Thoracic aorta (tissue), 2 donors: ENCODE data around the gene CHRD. TPM values are rescaled to one million over a fixed set of nuclear protein-coding genes. Genes with fewer than 3 reads are reported as not detected.

Source experiments
- ATAC-seq: fragments of 150-250 bp; one replicate; pipeline ENCODE4 v1.8.0; 2017; ENCODE audit warnings: low read depth; ENCODE audit not compliant: insufficient number of reproducible peaks, low FRiP score
- DNase-seq: peaks from one replicate; pipeline ENCODE4 v3.0.0-alpha.2; 2020; ENCODE audit warnings: low spot score
- H3K27ac ChIP-seq, 2 donors: fragments of 200-600 bp; sonication (generic); 1 replicate in 1 of 2; 2 replicates in 1 of 2; pipeline ENCODE4 v1.5.1; 2016; ENCODE audit warnings: mild to moderate bottlenecking in 2 of 2, moderate library complexity in 2 of 2
- H3K27me3 ChIP-seq: fragments of 200-600 bp; sonication (generic); replicated peaks from 2 replicates; pipeline ENCODE4 v1.6.0; 2016; ENCODE audit warnings: mild to moderate bottlenecking; ENCODE audit not compliant: insufficient read depth
- H3K36me3 ChIP-seq: fragments of 200-600 bp; sonication (generic); one replicate; pipeline ENCODE4 v1.5.1; 2016
- H3K4me1 ChIP-seq, 2 donors: fragments of 200-600 bp; sonication (generic); 1 replicate in 1 of 2; 2 replicates in 1 of 2; pipeline versions ENCODE4 v1.5.1 to v1.6.0; 2016; ENCODE audit warnings: low read depth in 2 of 2, mild to moderate bottlenecking in 1 of 2; ENCODE audit not compliant: control insufficient read depth in 1 of 2
- H3K4me3 ChIP-seq: fragments of 200-600 bp; sonication (generic); 2 replicates; pipeline ENCODE4 v1.5.1; 2016; ENCODE audit warnings: mild to moderate bottlenecking
- H3K9me3 ChIP-seq: fragments of 200-600 bp; sonication (generic); 2 replicates; pipeline ENCODE4 v1.5.1; 2016
- CTCF ChIP-seq: fragments of 200-600 bp; sonication (generic); IDR thresholded peaks from one replicate; pipeline ENCODE4 v1.5.1; 2019; ENCODE audit warnings: antibody characterized with exemption
- total RNA-seq, 2 donors: library from RNA; depleted of rRNA; stranded (reverse); fragments of >200 nt; gene quantifications; one replicate each; pipeline versions ENCODE4 v1.1.0 to v1.2.3, GENCODE V29; 2016

Gene CHRD
- total RNA-seq, 2 donors from 2014 or later, result 19.5 to 21.7 TPM

DNA sequence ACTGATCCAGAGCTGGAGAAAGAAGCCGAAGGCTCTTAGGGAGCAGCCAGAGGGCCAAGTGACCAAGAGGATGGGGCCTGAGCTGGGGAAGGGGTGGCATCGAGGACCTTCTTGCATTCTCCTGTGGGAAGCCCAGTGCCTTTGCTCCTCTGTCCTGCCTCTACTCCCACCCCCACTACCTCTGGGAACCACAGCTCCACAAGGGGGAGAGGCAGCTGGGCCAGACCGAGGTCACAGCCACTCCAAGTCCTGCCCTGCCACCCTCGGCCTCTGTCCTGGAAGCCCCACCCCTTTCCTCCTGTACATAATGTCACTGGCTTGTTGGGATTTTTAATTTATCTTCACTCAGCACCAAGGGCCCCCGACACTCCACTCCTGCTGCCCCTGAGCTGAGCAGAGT lies 9.5 kb downstream of the CHRD start:
- Histone ChIP-seq H3K9me3 (no peaks in the 10 kb centered on the region), H3K4me1 (no peaks in the 10 kb centered on the region), H3K36me3 (no peaks in the 10 kb centered on the region), H3K4me3 (no peak overlapping the region), H3K27ac (no peak overlapping the region), H3K27me3 (no peaks in the 10 kb centered on the region)
- no peak for TF ChIP-seq CTCF
- ATAC-seq, result no peak
- no peak for DNase-seq

DNA sequence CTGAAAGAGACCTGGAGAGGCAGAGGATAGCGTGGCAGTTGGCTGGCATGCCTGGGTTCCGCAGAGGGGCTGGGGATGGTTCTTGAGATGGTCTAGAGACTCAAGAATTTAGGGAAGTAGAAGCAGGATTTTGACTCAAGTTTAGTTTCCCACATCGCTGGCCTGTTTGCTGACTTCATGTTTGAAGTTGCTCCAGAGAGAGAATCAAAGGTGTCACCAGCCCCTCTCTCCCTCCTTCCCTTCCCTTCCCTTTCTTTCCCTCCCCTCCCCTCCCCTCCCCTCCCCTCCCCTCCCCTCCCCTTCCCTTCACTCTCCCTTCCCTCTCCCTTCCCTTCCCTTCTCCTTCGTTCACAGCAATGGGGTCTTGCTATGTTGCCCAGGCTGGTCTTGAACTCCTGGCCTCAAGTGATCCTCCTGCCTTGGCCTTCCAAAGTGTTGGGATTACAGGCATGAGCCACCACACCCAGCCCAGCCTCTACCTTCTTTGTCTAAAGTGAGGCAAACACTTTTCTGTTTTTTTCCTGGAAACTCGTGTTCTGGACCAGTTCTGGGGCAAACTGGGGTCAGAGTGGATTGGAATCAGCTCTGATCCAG lies 10.2 kb downstream of the CHRD start:
- ATAC-seq (no peak), DNase-seq (no peak)
- Histone ChIP-seq H3K27me3 (no peaks in the 10 kb centered on the region), H3K4me1 (no peaks in the 10 kb centered on the region), H3K27ac (no peak overlapping the region), H3K4me3 (no peak overlapping the region), H3K36me3 (no peaks in the 10 kb centered on the region), H3K9me3 (no peaks in the 10 kb centered on the region)
- TF ChIP-seq CTCF, result no peak

DNA sequence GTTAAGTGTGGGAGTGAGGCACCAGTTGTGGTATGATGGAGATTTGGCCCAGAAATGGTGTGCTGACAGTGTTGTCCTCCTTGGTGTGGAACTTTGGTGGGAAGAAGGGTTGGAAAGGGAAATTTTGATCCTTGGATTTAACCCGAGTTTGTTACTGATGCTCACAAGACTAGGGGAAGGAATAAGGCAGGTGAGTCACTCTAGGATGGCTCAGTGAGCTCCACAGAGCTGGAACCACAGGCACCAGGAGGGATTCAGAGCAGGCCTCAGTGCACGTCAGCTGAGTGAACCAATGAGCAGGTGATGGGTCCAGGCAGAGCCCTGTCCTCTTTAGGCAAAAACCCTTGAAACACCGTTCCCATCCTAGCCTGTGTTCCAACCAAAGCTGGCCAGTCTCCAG lies 11.4 kb downstream of the CHRD start:
- no peak for ATAC-seq
- TF ChIP-seq CTCF, result no peak
- DNase-seq, result no peak
- no peaks in the 10 kb centered on the region for H3K4me1 ChIP-seq
- H3K36me3 ChIP-seq, result no peaks in the 10 kb centered on the region
- no peak overlapping the region for H3K27ac ChIP-seq
- H3K9me3 ChIP-seq, result no peaks in the 10 kb centered on the region
- no peaks in the 10 kb centered on the region for H3K27me3 ChIP-seq
- no peak overlapping the region for H3K4me3 ChIP-seq

DNA sequence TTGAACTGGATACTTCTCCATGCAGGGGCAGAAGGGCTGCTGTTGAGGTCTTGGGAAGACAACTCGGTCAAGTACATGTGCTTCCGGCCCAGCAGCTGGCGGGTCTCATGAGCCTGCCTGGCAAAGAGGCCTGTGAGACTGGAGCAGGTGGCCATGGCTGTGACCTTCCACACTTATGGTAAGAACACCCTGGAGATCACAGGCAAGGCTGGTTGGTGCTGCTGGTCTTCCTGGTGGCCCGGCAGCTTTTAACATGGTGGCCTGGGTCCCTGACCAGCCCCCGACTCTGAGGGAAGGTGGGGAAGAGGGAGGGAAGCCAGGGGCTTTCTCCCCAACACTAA lies 15.4 kb downstream of the CHRD start:
- no peaks in the 10 kb centered on the region for H3K4me1 ChIP-seq
- DNase-seq (no peak), ATAC-seq (no peak)

GRCh38 chr3:184399410-184399809 lies 19.6 kb downstream of the CHRD start:
- peak; percentile 44 for ATAC-seq

More for the DNA sequence above, 15.4 kb downstream of the CHRD start:
- H3K27ac ChIP-seq, result no peak overlapping the region
- no peaks in the 10 kb centered on the region for H3K27me3 ChIP-seq
- no peaks in the 10 kb centered on the region for H3K36me3 ChIP-seq
- no peaks in the 10 kb centered on the region for H3K9me3 ChIP-seq
- no peak overlapping the region for H3K4me3 ChIP-seq
- no peak for TF ChIP-seq CTCF

More at GRCh38 chr3:184399410-184399809, 19.6 kb downstream of the CHRD start:
- H3K36me3 ChIP-seq, result no peaks in the 10 kb centered on the region
- H3K4me1 ChIP-seq, result no peaks in the 10 kb centered on the region
- no peaks in the 10 kb centered on the region for H3K27me3 ChIP-seq
- H3K9me3 ChIP-seq, result no peaks in the 10 kb centered on the region
- H3K4me3 ChIP-seq, result no peak overlapping the region
- DNase-seq, result no peak
- H3K27ac ChIP-seq, result no peak overlapping the region
- no peak for TF ChIP-seq CTCF
